ENCODE data around the gene COASY.

DNA sequence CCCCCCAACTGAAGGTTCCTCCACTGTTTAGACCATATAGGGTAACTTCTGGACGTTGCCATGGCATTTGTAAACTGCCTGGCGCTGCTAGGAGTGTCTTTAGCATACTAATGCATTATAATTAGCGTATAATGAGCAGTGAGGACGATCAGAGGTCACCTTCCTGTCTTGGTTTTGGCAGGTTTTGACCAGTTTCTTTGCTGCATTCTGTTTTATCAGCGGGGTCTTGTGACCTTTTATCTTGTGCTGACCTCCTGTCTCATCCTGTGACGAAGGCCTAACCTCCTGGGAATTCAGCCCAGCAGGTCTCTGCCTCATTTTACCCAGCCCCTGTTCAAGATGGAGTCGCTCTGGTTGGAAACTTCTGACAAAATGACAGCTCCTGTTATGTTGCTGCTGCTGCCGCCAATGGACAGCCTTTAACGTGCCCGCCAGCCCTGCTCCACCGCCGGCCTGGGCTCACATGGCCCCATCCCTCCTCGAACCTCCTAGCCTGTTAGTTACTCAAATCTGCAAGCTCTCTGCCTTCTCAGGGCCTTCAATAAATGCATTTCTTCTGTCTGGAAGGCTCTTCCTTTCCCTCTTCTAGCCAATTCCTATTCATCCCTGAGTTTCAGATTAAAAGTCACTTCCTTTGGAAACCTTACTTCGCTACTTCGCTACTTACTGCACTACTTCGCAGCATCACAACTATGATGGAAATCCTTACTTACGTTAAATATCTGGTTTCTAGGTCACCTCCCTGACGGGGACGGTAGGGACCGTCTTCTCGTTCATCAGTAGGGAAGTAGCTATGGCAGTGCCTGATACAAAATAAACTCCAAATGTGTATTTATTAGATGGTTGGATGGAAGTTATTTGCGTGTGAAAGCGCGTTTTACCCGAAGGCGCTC is 26.5 kb upstream of the COASY start:
- TF ChIP-seq RAD21 (IDR thresholded peaks at IDR 0.05; ENCODE audit: low read length) (no peak), SMC3 (IDR thresholded peaks at IDR 0.05; ENCODE audit: low read depth, low read length) (no peak), MXI1 (IDR thresholded peaks at IDR 0.05; ENCODE audit: borderline replicate concordance, low read depth, low read length) (no peak), POLR2A (IDR thresholded peaks at IDR 0.05; ENCODE audit: low read depth, low read length) (no peak), RFX5 (IDR thresholded peaks at IDR 0.05; ENCODE audit: low read depth, low read length) (no peak)
- TF ChIP-seq, protein P1, sequence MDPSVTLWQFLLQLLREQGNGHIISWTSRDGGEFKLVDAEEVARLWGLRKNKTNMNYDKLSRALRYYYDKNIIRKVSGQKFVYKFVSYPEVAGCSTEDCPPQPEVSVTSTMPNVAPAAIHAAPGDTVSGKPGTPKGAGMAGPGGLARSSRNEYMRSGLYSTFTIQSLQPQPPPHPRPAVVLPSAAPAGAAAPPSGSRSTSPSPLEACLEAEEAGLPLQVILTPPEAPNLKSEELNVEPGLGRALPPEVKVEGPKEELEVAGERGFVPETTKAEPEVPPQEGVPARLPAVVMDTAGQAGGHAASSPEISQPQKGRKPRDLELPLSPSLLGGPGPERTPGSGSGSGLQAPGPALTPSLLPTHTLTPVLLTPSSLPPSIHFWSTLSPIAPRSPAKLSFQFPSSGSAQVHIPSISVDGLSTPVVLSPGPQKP (IDR thresholded peaks at IDR 0.05; ENCODE audit: borderline replicate concordance, low read depth, low read length) = no peak

Data from IMR-90 (cell line).